GM23248 (cell line): ENCODE results near the gene HNF4A. TPM values are rescaled to one million over a fixed set of nuclear protein-coding genes. Genes with fewer than 3 reads are reported as not detected.
A peak's percentile ranks its signal among the peaks of the same experiment; 100 is the strongest.
"Not testable (repeated sequence)": the region's sequence is repeated elsewhere in the genome, so short reads cannot be mapped to it uniquely, and the experiment has no call there.

Source experiments
- DNase-seq: peaks from one replicate; pipeline ENCODE4 v3.0.0-alpha.2; 2015
- H2AFZ ChIP-seq: fragments of 200-600 bp; sonication (generic); 2 replicates; pipeline ENCODE4 v1.6.1; 2016; ENCODE audit warnings: antibody characterized with exemption
- H3F3A ChIP-seq: fragments of 200-600 bp; sonication (generic); 2 replicates; pipeline ENCODE4 v1.6.1; 2016; ENCODE audit warnings: mild to moderate bottlenecking, antibody characterized with exemption, mixed run types; ENCODE audit not compliant: insufficient read depth
- H3K27ac ChIP-seq: fragments of 200-600 bp; sonication (generic); 2 replicates; pipeline ENCODE4 v1.5.1; 2016; ENCODE audit warnings: mild to moderate bottlenecking
- H3K27me3 ChIP-seq: fragments of 200-600 bp; sonication (generic); replicated peaks from 2 replicates; pipeline ENCODE4 v1.6.1; 2016; ENCODE audit warnings: mild to moderate bottlenecking; ENCODE audit not compliant: insufficient read depth
- H3K36me3 ChIP-seq: fragments of 200-600 bp; sonication (generic); 2 replicates; pipeline ENCODE4 v1.6.1; 2016; ENCODE audit warnings: low read depth, mild to moderate bottlenecking
- H3K4me1 ChIP-seq: fragments of 200-600 bp; sonication (generic); 2 replicates; pipeline ENCODE4 v1.6.1; 2016; ENCODE audit warnings: mild to moderate bottlenecking; ENCODE audit not compliant: insufficient read depth
- H3K4me2 ChIP-seq: fragments of 200-600 bp; sonication (generic); one replicate; pipeline ENCODE4 v1.6.1; 2016; ENCODE audit warnings: mild to moderate bottlenecking; ENCODE audit not compliant: unreplicated experiment
- H3K4me3 ChIP-seq: fragments of 200-600 bp; sonication (generic); 2 replicates; pipeline ENCODE4 v1.5.1; 2016; ENCODE audit warnings: mild to moderate bottlenecking
- H3K79me2 ChIP-seq: fragments of 200-600 bp; sonication (generic); 2 replicates; pipeline ENCODE4 v1.6.1; 2016; ENCODE audit warnings: mild to moderate bottlenecking; ENCODE audit not compliant: insufficient read depth
- H3K9ac ChIP-seq: fragments of 200-600 bp; sonication (generic); 2 replicates; pipeline ENCODE4 v1.6.1; 2016; ENCODE audit warnings: mild to moderate bottlenecking
- H3K9me2 ChIP-seq: fragments of 200-600 bp; sonication (generic); 2 replicates; pipeline ENCODE4 v1.6.1; 2016; ENCODE audit warnings: mixed run types, mild to moderate bottlenecking, moderate library complexity; ENCODE audit not compliant: insufficient read depth
- H3K9me3 ChIP-seq: fragments of 200-600 bp; sonication (generic); one replicate; pipeline ENCODE4 v1.6.1; 2017; ENCODE audit warnings: low read depth
- H4K20me1 ChIP-seq: fragments of 200-600 bp; sonication (generic); 2 replicates; pipeline ENCODE4 v1.6.0; 2016; ENCODE audit not compliant: insufficient read depth
- EZH2 ChIP-seq: fragments of 200-600 bp; sonication (generic); IDR thresholded peaks from 2 replicates; pipeline ENCODE4 v1.6.1; 2018; ENCODE audit warnings: antibody characterized with exemption, mild to moderate bottlenecking; ENCODE audit not compliant: insufficient read depth, poor library complexity, severe bottlenecking
- EZH2phosphoT487 ChIP-seq: fragments of 200-600 bp; sonication (generic); IDR thresholded peaks from 2 replicates; pipeline ENCODE4 v1.6.1; 2018; ENCODE audit warnings: antibody characterized with exemption, moderate library complexity, mild to moderate bottlenecking, low read depth; ENCODE audit not compliant: insufficient read depth
- WGBS, 2 experiments: methylation state at CpG; one replicate each; pipeline ENCODE4 v1.1.6; 2015 to 2017; ENCODE audit warnings: low lambda C conversion rate in 2 of 2, low coverage in 1 of 2; ENCODE audit errors: missing lambda C conversion rate in 2 of 2; 5-methylcytosine and 5-hydroxymethylcytosine counted together
- in situ Hi-C: fragments of 300-500 bp; cut with MboI; formaldehyde crosslinking; loops from 2 replicates; pipeline ENCODE4 v1.15.0; 2020
- polyA plus RNA-seq: library from polyadenylated mRNA; unstranded; fragments of >200 nt; fragmentation: Nextera tagmentation; extraction: Ambion mirVana; gene quantifications from 2 replicates; pipeline ENCODE4 v1.2.1, GENCODE V29; 2016
- total RNA-seq: library from RNA; depleted of rRNA; stranded (reverse); fragments of >200 nt; shearing (Covaris generic); gene quantifications from 2 replicates; pipeline ENCODE4 v1.2.3, GENCODE V29; 2014

The HNF4A gene
- total and polyA plus RNA-seq, 2 experiments from 2014 or later, result not detected

DNA sequence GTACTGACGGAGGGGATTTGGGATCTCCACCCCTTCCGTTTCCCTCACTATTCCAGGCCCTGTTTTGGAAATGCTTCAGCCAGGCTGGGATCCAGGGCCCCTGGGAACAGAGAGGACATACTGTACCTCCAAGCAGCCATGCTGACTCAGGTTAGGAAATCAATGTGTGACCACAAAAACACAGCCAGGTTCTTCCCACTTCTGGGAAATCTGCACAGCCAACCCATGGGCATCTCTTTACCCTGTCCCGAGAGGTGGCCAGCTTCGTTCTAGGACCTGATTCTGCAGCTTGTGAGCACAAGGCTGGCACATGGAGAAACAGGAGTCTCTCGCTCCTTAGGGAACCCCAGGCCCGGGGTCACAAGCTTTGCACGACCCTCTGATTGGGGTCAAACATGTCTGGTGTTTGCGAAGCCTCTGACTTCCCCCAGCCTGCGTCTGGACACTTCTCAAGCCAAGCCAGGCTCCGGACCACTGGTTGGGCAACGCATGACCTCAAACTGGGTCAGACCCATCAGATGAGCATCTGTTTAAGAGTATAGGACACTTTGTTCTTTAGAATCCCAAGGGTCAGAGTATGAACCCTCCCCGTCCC is 111.9 kb downstream of the HNF4A start:
- Histone ChIP-seq H4K20me1 (no peaks in the 10 kb centered on the region), H3K4me1 (0 out of 2 replicates have a peak, but pooled peaks cover 4% of the 10 kb centered on the region), H3K36me3 (no peaks in the 10 kb centered on the region), H3K9ac (no peak overlapping the region), H3K27me3 (no peaks in the 10 kb centered on the region), H3K79me2 (no peaks in the 10 kb centered on the region), H3F3A (no peaks in the 10 kb centered on the region), H2AFZ (no peak overlapping the region), H3K9me2 (no peaks in the 10 kb centered on the region), H3K9me3 (no peaks in the 10 kb centered on the region), H3K4me2 (no peak overlapping the region), H3K27ac (no peak overlapping the region), H3K4me3 (no peak overlapping the region)
- 49 to 53% methylated on average over 12 of the region's 12 CpGs for WGBS, 2 experiments
- no peak for DNase-seq
- in situ Hi-C loops, result loop anchor here (10.0 kb wide), 1 partner anchor 353 kb away; no protein-coding TSS in a partner anchor
- TF ChIP-seq EZH2phosphoT487 (no peak), EZH2 (no peak)

DNA sequence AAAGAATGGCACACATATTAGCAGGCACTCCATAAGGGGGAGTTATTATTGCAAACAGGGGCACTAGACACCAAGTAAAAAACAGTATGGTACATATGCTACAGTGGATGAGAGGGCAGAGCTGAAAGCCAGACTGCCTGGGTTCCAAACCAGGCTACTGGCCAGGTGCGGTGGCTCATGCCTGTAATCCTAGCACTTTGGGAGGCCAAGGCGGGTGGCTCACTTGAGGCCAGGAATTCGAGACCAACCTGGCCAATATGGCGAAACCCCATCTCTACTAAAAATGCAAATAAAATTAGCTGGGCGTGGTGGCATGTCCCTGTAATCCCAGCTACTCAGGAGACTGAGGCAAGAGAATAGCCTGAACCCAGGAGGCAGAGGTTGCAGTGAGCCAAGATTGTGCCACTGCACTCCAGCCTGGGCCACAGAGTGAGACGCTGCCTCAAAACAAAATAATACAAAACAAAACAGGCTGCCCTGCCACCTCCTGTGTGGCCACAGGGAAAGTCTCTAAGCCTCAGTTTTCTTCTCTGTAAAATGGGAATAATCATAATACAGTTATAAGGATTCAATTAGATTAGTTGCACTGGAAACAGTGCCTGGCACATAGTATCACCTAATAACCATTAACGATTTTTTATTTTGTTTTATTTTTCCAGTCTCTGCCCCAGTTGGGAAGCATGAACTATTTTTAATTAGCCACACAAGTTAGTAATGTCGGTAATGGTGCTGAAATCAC is 112.7 kb downstream of the HNF4A start:
- H3K4me3 ChIP-seq, result no peak overlapping the region
- H3F3A ChIP-seq, result no peaks in the 10 kb centered on the region
- DNase-seq, result no peak
- H3K9me3 ChIP-seq, result no peaks in the 10 kb centered on the region
- H2AFZ ChIP-seq, result no peak overlapping the region
- H3K4me2 ChIP-seq, result no peak overlapping the region
- H3K9ac ChIP-seq, result no peak overlapping the region
- in situ Hi-C loops, result loop anchor here (10.0 kb wide), 1 partner anchor 353 kb away; no protein-coding TSS in a partner anchor
- H3K27me3 ChIP-seq, result no peaks in the 10 kb centered on the region
- no peaks in the 10 kb centered on the region for H3K36me3 ChIP-seq
- TF ChIP-seq EZH2, result no peak
- no peak for TF ChIP-seq EZH2phosphoT487
- WGBS, 2 experiments, result 71 to 72% methylated on average over 8 of the region's 8 CpGs
- H3K27ac ChIP-seq, result no peak overlapping the region
- H3K4me1 ChIP-seq, result 0 out of 2 replicates have a peak, but pooled peaks cover 4% of the 10 kb centered on the region
- no peaks in the 10 kb centered on the region for H3K79me2 ChIP-seq
- H4K20me1 ChIP-seq, result no peaks in the 10 kb centered on the region
- H3K9me2 ChIP-seq, result no peaks in the 10 kb centered on the region

DNA sequence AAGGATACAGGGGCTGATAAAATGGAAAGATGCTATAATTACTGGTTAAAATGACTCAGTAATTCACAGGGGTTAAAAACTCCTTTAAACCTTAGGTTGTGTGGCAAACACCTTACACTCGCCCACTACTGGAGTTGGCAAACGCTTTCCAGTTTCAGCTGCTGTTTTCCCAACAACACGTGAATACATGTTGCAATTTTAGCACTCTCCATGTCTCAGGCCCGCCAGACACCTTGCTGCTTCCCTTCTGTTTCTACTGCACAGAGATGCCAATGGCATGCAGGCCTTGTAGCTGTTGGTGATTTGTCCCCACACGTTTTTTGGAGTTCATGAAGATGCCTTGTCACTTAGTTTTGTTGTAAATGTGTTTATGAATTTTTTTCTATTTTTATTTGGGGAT is 114.8 kb downstream of the HNF4A start:
- in situ Hi-C loops, result no loop called here
- WGBS, 2 experiments, result 64 to 71% methylated on average over 5 of the region's 5 CpGs

DNA sequence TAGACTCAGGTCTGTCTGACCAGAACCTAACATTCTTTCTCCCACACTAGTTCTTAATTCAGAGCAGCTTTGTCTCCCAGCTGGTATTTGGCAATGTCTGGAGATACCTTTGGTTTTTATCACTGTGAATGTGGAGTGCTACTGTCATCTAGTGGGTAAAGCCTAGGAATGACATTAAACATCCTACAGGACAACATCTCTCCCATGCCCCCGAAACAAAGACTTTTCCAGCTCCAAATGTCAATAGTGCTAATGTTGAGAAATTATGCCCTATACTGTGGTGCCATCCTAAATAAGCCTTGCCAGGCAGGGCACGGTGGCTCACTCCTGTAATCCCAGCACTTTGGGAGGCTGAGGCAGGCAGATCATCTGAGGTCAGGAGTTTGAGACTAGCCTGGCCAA is 116.0 kb downstream of the HNF4A start:
- in situ Hi-C loops, result no loop called here
- peaks cover 6% of the 10 kb centered on the region for H3K4me1 ChIP-seq
- no peak overlapping the region for H3K4me2 ChIP-seq
- peak; percentile 78 for DNase-seq
- H3K9me3 ChIP-seq, result no peaks in the 10 kb centered on the region
- TF ChIP-seq EZH2phosphoT487 (no peak), EZH2 (no peak)
- H3K9ac ChIP-seq, result no peak overlapping the region
- WGBS, 2 experiments, result 50% methylated on average over 2 of the region's 2 CpGs
- H4K20me1 ChIP-seq, result no peaks in the 10 kb centered on the region
- no peaks in the 10 kb centered on the region for H3K36me3 ChIP-seq
- H3F3A ChIP-seq, result no peaks in the 10 kb centered on the region
- H3K79me2 ChIP-seq, result peaks cover 15% of the 10 kb centered on the region
- H3K4me3 ChIP-seq, result no peak overlapping the region
- no peaks in the 10 kb centered on the region for H3K9me2 ChIP-seq
- H3K27me3 ChIP-seq, result no peaks in the 10 kb centered on the region
- H3K27ac ChIP-seq, result no peak overlapping the region
- H2AFZ ChIP-seq, result no peak overlapping the region

More for the DNA sequence above, 114.8 kb downstream of the HNF4A start:
- Histone ChIP-seq H3K79me2 (peaks cover 4% of the 10 kb centered on the region), H3F3A (no peaks in the 10 kb centered on the region), H3K9ac (no peak overlapping the region), H3K9me3 (no peaks in the 10 kb centered on the region), H3K4me3 (no peak overlapping the region), H3K4me2 (no peak overlapping the region), H3K9me2 (no peaks in the 10 kb centered on the region), H3K27me3 (no peaks in the 10 kb centered on the region), H3K27ac (no peak overlapping the region), H4K20me1 (no peaks in the 10 kb centered on the region), H2AFZ (no peak overlapping the region), H3K36me3 (no peaks in the 10 kb centered on the region), H3K4me1 (0 out of 2 replicates have a peak, but pooled peaks cover 4% of the 10 kb centered on the region)
- no peak for DNase-seq
- TF ChIP-seq EZH2phosphoT487 (no peak), EZH2 (no peak)

DNA sequence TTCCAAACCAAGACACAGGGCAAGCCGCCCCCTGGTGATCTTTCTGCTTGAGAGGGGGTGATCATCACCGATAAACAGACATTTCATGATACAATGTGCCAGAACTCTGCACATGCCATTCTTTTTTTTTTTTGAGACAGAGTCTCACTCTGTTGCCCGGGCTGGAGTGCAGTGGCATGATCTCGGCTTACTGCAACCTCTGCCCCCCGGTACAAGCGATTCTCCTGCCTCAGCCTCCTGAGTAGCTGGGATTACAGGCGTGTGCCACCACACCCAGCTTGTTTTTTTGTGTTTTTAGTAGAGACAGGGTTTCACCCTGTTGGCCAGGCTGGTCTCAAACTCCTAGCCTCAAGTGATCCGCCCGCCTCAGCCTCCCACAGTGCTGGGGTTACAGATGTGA is 116.8 kb downstream of the HNF4A start:
- H3K9me2 ChIP-seq, H3K9me3 ChIP-seq, H3K4me3 ChIP-seq, H3K27ac ChIP-seq, H4K20me1 ChIP-seq, H2AFZ ChIP-seq, H3K9ac ChIP-seq, H3F3A ChIP-seq, H3K36me3 ChIP-seq, H3K27me3 ChIP-seq, DNase-seq, H3K4me2 ChIP-seq, in situ Hi-C loops: not testable (repeated sequence)
- Histone ChIP-seq H3K79me2 (peaks cover 23% of the 10 kb centered on the region), H3K4me1 (peaks cover 14% of the 10 kb centered on the region)
- 74 to 77% methylated on average over 9 of the region's 9 CpGs for WGBS, 2 experiments
